Bronchial epithelial cell (primary cell): ENCODE results near the gene SPATA13. TPM values are rescaled to one million over a fixed set of nuclear protein-coding genes. Genes with fewer than 3 reads are reported as not detected.

Source experiments
- DNase-seq: peaks from one replicate; pipeline ENCODE4 v3.0.0-alpha.2; 2010; ENCODE audit warnings: low read depth
- FAIRE-seq: peaks from 2 replicates; lab custom pipeline; 2011; peaks lifted over from hg19 to GRCh38; lab: Jason Lieb, UNC
- H3K27me3 ChIP-seq: 2 replicates; pipeline ENCODE4 v1.5.1; 2011; ENCODE audit warnings: low read length; ENCODE audit not compliant: control insufficient read depth, insufficient read depth
- H3K36me3 ChIP-seq: 2 replicates; pipeline ENCODE4 v1.5.1; 2011; ENCODE audit warnings: low read length; ENCODE audit not compliant: control insufficient read depth, insufficient read depth
- H3K4me3 ChIP-seq: 2 replicates; pipeline ENCODE4 v1.5.1; 2011; ENCODE audit warnings: mild to moderate bottlenecking, low read depth, low read length, control low read depth
- total RNA-seq: library from RNA; depleted of rRNA; stranded (reverse); fragments of >200 nt; gene quantifications from 2 replicates; pipeline ENCODE4 v1.2.1, GENCODE V29; 2014
- TF ChIP-seq, protein P1 (sequence below): IDR thresholded peaks from 2 replicates; pipeline ENCODE4 v1.5.1; 2011; ENCODE audit warnings: mild to moderate bottlenecking, moderate library complexity, low read length, control low read depth, inconsistent platforms; ENCODE audit not compliant: insufficient read depth, severe bottlenecking

Gene SPATA13
- total RNA-seq, 1 donor from 2014 or later, result 2.1 TPM

DNA sequence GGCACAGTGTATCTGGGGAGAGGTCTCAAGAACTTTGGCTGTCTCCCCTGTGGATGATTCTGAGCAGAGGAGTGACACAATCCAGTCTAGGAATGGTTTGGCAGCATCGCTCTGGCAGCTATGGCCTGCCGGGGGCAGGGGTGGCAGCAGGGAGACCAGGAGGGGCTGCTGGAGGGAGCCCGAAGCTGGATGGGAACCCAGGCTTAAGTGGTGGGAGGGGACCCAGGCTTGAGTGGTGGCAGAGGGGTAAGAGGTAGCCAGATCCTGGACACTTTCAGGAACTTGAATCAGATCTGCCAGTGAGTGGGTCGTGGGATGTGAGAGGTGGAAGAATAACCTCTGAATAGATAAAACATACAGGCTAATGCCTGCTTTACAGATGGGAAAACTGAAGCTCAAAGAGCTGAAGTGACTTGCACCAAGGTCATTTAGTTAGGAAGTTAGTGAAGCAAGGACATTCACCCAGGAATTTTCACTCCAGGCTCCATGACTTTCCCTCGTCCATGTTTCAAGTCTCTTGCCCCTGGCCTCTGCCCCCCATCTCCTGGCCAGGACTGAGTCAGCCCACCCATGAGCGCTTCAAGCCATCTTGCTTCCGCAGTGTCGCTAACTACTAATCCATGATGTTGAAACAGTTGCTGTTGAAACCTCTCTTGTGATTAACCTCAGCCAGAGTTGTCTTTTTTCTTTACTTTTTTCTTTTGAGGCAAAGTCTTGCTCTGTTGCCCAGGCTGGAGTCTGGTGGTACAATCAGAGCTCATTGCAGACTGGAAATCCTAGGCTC lies 119.0 kb downstream of the SPATA13 start:
- no peak for DNase-seq
- no peak for FAIRE-seq
- TF ChIP-seq, protein P1, sequence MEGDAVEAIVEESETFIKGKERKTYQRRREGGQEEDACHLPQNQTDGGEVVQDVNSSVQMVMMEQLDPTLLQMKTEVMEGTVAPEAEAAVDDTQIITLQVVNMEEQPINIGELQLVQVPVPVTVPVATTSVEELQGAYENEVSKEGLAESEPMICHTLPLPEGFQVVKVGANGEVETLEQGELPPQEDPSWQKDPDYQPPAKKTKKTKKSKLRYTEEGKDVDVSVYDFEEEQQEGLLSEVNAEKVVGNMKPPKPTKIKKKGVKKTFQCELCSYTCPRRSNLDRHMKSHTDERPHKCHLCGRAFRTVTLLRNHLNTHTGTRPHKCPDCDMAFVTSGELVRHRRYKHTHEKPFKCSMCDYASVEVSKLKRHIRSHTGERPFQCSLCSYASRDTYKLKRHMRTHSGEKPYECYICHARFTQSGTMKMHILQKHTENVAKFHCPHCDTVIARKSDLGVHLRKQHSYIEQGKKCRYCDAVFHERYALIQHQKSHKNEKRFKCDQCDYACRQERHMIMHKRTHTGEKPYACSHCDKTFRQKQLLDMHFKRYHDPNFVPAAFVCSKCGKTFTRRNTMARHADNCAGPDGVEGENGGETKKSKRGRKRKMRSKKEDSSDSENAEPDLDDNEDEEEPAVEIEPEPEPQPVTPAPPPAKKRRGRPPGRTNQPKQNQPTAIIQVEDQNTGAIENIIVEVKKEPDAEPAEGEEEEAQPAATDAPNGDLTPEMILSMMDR, result no peak

DNA sequence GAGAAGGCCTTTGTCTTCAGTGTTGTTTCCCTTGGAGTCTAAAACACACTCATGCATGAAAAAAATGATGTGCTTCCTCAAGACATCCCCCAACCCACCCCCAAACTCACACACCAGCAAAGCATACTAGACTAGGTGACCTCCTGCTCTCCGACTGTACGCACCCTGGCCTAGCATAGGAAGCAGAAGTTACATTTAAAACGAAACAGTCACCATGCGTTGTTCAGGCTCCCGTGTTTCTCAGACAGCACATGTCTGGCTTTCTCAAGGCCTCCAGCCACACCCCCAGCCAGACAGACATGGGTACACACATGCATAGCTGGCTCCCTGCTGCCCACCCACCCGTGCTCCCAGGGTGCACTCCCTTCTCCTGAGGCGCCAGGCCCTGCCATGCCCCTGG lies 120.2 kb downstream of the SPATA13 start:
- DNase-seq (no peak), FAIRE-seq (peak; percentile 75)
- Histone ChIP-seq H3K4me3 (no peak overlapping the region), H3K27me3 (no peaks in the 10 kb centered on the region), H3K36me3 (no peaks in the 10 kb centered on the region)
- TF ChIP-seq, protein P1, result no peak

More for the DNA sequence above, 119.0 kb downstream of the SPATA13 start:
- Histone ChIP-seq H3K27me3 (no peaks in the 10 kb centered on the region), H3K36me3 (no peaks in the 10 kb centered on the region), H3K4me3 (no peak overlapping the region)

DNA sequence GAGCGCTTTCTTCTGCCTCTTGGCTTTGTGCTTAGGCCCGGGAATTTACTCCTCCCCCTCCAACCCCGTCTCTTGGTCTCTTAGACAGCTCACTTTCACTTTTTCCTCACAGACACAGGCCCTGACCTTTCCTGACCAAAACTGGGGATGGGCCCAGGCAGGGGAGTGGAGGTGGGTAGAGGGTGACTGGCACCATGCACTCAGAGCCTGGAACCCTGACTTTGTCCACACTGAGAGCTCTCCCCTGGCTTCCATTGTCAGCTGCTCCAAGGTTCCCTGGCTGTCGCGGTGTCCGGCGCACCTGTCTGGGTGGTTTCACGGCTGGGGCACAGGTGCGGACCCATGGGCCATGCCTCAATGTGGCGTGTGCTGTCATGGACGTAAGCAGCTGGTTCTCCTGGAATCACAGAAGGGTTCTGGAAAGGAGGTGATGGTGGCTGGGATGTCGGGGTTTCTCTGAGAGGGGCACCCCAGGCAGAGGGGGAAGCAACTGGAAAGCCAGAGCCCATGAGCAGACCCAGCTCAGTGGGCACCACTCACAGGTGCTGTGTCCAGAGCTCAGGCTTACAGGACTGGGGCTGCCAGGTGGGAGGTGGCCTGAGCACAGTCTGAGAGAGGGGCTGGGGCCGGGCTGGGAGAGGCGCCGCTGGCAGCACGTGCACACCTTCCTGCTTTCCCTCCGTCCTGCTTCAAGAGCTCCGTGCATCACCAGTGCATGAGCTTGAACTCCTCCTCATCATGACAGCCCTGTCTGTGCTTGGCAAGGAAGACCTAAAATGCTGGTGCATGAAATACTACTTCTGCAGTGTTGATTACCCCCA lies 120.9 kb downstream of the SPATA13 start:
- FAIRE-seq (no peak), DNase-seq (no peak)
- Histone ChIP-seq H3K27me3 (no peaks in the 10 kb centered on the region), H3K4me3 (no peak overlapping the region), H3K36me3 (no peaks in the 10 kb centered on the region)
- TF ChIP-seq, protein P1, result no peak

DNA sequence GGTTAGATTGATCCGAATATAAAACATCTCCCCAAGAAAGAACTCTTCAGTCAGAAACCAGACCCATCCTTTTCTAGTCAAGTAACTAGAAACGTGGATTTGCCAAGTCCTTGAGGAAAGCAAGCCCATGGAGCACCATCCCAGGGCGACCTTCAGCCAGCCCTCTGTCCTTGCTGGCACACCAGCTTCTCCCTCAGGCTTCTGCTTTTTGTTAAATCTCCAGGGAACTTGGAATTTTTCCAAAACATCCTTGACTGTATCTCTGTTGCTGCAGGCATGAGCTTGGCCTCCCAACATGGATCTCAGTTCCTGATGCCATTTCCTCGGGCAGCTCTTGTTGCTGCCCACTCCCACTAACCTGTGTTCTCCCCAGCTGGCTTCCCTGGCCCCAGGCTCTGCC lies 121.7 kb downstream of the SPATA13 start:
- no peak for DNase-seq
- TF ChIP-seq, protein P1, result no peak
- H3K36me3 ChIP-seq, result no peaks in the 10 kb centered on the region
- H3K27me3 ChIP-seq, result no peaks in the 10 kb centered on the region
- FAIRE-seq, result no peak
- no peak overlapping the region for H3K4me3 ChIP-seq

DNA sequence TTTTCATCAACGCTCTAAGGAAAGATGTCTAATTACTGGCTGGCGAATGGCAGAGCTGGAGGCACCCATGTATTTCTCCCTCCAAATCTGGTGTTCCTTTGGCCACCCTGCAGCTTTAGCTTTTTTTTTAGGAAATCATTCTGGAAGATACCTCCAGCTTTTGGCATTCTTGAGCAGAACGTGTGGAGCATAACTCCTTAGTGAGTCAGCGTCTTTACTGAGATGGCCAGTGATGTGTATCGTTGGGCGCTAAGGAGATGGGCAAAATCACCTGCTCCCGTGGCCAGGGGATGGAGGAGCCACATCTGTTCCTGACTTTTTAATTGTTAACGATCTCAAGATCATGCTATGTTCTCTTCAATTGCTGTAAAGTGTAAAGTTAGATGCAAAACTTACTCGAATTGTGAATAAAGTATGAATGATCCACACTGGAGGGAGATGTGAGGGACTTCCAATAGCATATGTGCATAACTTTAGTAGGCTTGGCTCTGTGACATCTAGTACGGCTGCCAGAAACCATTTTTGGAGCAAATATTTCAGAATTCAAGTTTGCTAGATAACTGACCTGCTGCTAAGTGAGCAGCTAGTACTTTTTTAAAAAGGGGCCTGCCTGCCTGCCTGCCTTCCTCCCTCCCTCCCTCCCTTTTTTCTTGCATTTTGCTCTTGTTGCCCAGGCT lies 124.5 kb downstream of the SPATA13 start:
- DNase-seq (no peak), FAIRE-seq (no peak)
- TF ChIP-seq, protein P1, result no peak
- H3K4me3 ChIP-seq, result no peak overlapping the region
- no peaks in the 10 kb centered on the region for H3K27me3 ChIP-seq
- H3K36me3 ChIP-seq, result no peaks in the 10 kb centered on the region
